Erythroblast (primary cell): ENCODE measurements around the gene DOCK4.

ENCODE experiments used
- GATA1 ChIP-seq: IDR thresholded peaks from 2 replicates; pipeline ENCODE4 v1.6.1; 2011; ENCODE audit warnings: low read depth, mild to moderate bottlenecking, control low read depth, low read length, moderate library complexity
- POLR2A ChIP-seq: IDR thresholded peaks from 2 replicates; pipeline ENCODE4 v1.6.1; 2011; ENCODE audit warnings: mild to moderate bottlenecking, low read length

- TF ChIP-seq POLR2A (no peak), GATA1 (no peak)
Observed at GRCh38 chr7:111955616-111956015, 250.6 kb downstream of the DOCK4 start.
